ENCODE measurements around the gene STPG1.
A peak's percentile ranks its signal among the peaks of the same experiment; 100 is the strongest.

STPG1 gene

GRCh38 chr1:24411963-24412362 is 1.6 kb downstream of the STPG1 start:
- H4K91ac ChIP-seq (ENCODE audit: low read length) = no peak overlapping the region

GRCh38 chr1:24410750-24411149 is 2.8 kb downstream of the STPG1 start:
- WGBS = 91% methylated on average over 5 of the region's 7 CpGs
- no peak overlapping the region for H3K4ac ChIP-seq (ENCODE audit: low read depth in 1 of 2, low read length in 2 of 2)
- no peak overlapping the region for H3K4me2 ChIP-seq (ENCODE audit: low read length, poor library complexity, severe bottlenecking)
- H3K18ac ChIP-seq (ENCODE audit: low read depth in 1 of 2, low read length in 2 of 2) = no peak overlapping the region
- no peak for DNase-seq
- peaks cover 7% of the 10 kb centered on the region for H3K4me1 ChIP-seq (ENCODE audit: control insufficient read depth, insufficient read depth, low read depth, low read length)
- peak overlapping the region in 1 of 2 experiments; percentile 72 for H2BK12ac ChIP-seq (ENCODE audit: low read length in 2 of 2)
- H3K14ac ChIP-seq (ENCODE audit: low read length in 2 of 2) = no peak overlapping the region
- no peak overlapping the region for H3K4me3 ChIP-seq (ENCODE audit: insufficient read depth in 1 of 2, low read depth in 1 of 2, low read length in 2 of 2)
- no peaks in the 10 kb centered on the region for H3K27me3 ChIP-seq (ENCODE audit: control insufficient read depth in 1 of 2, insufficient read depth in 1 of 2, low read length in 2 of 2)
- H2BK5ac ChIP-seq (ENCODE audit: low read depth, low read length, poor library complexity, severe bottlenecking) = no peak overlapping the region
- peaks cover 7% of the 10 kb centered on the region for H3K79me1 ChIP-seq (replicated peaks; ENCODE audit: low read length, poor library complexity, severe bottlenecking)
- no peaks in the 10 kb centered on the region for H3K36me3 ChIP-seq (ENCODE audit: control insufficient read depth in 1 of 2, insufficient read depth in 2 of 2, low read depth in 1 of 2, low read length in 2 of 2)
- H4K8ac ChIP-seq (ENCODE audit: low read length) = no peak overlapping the region
- H2AK5ac ChIP-seq (ENCODE audit: low read length, severe bottlenecking) = no peak overlapping the region
- H3K27ac ChIP-seq (ENCODE audit: low read length, poor library complexity, severe bottlenecking) = no peak overlapping the region
- H3K9ac ChIP-seq (ENCODE audit: low read length) = no peak overlapping the region
- peak overlapping the region; percentile 46 for H4K91ac ChIP-seq (ENCODE audit: low read length)
- H2BK15ac ChIP-seq (ENCODE audit: low read depth, poor library complexity, severe bottlenecking) = no peak overlapping the region
- no peak overlapping the region for H2BK120ac ChIP-seq (ENCODE audit: low read depth, low read length)
- H2AFZ ChIP-seq (ENCODE audit: low read depth, low read length) = no peak overlapping the region
- no peaks in the 10 kb centered on the region for H3K9me3 ChIP-seq (ENCODE audit: control insufficient read depth, low read length)
- no peak overlapping the region for H3K23ac ChIP-seq (ENCODE audit: low read length in 2 of 2)

More at GRCh38 chr1:24411963-24412362, 1.6 kb downstream of the STPG1 start:
- no peaks in the 10 kb centered on the region for H3K9me3 ChIP-seq (ENCODE audit: control insufficient read depth, low read length)
- H3K27ac ChIP-seq (ENCODE audit: low read length, poor library complexity, severe bottlenecking) = no peak overlapping the region
- no peak overlapping the region for H2BK120ac ChIP-seq (ENCODE audit: low read depth, low read length)
- no peak overlapping the region for H2BK5ac ChIP-seq (ENCODE audit: low read depth, low read length, poor library complexity, severe bottlenecking)
- H3K27me3 ChIP-seq (ENCODE audit: control insufficient read depth in 1 of 2, insufficient read depth in 1 of 2, low read length in 2 of 2) = no peaks in the 10 kb centered on the region
- H3K14ac ChIP-seq (ENCODE audit: low read length in 2 of 2) = no peak overlapping the region
- no peak overlapping the region for H3K4me3 ChIP-seq (ENCODE audit: insufficient read depth in 1 of 2, low read depth in 1 of 2, low read length in 2 of 2)
- no peak overlapping the region for H3K18ac ChIP-seq (ENCODE audit: low read depth in 1 of 2, low read length in 2 of 2)
- no peak overlapping the region for H2BK12ac ChIP-seq (ENCODE audit: low read length in 2 of 2)
- H3K36me3 ChIP-seq (ENCODE audit: control insufficient read depth in 1 of 2, insufficient read depth in 2 of 2, low read depth in 1 of 2, low read length in 2 of 2) = no peaks in the 10 kb centered on the region
- no peak overlapping the region for H2AK5ac ChIP-seq (ENCODE audit: low read length, severe bottlenecking)
- H3K4me1 ChIP-seq (ENCODE audit: control insufficient read depth, insufficient read depth, low read depth, low read length) = peaks cover 15% of the 10 kb centered on the region
- peaks cover 8% of the 10 kb centered on the region for H3K79me1 ChIP-seq (replicated peaks; ENCODE audit: low read length, poor library complexity, severe bottlenecking)
- no peak overlapping the region for H3K23ac ChIP-seq (ENCODE audit: low read length in 2 of 2)
- no peak overlapping the region for H3K9ac ChIP-seq (ENCODE audit: low read length)
- H3K4me2 ChIP-seq (ENCODE audit: low read length, poor library complexity, severe bottlenecking) = peak overlapping the region; percentile 40
- H2AFZ ChIP-seq (ENCODE audit: low read depth, low read length) = no peak overlapping the region
- H2BK15ac ChIP-seq (ENCODE audit: low read depth, poor library complexity, severe bottlenecking) = no peak overlapping the region
- H4K8ac ChIP-seq (ENCODE audit: low read length) = peak overlapping the region; percentile 35
- DNase-seq = peak; percentile 32
- H3K4ac ChIP-seq (ENCODE audit: low read depth in 1 of 2, low read length in 2 of 2) = no peak overlapping the region
- WGBS = 64% methylated on average over 5 of the region's 6 CpGs

DNA sequence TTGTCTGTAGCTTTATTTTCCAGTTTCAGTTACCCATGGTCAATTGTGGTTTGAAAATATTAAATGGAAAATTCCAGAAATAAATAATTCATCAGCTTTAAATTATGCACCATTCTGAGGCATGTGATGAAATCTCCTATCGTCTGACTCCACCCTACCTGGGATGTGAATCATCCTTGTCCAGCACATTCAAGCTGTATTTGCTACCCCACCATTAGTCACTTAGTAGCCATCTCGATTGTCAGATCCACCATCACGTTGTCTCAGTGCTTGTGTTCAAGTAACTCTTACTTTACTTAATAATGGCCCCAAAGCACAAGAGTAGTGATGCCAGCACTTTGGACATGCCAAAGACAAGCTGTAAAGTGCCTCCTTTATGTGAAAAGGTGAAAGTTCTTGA is 4.0 kb downstream of the STPG1 start:
- Histone ChIP-seq H2BK12ac (ENCODE audit: low read length in 2 of 2) (no peak overlapping the region), H2BK120ac (ENCODE audit: low read depth, low read length) (no peak overlapping the region), H3K4ac (ENCODE audit: low read depth in 1 of 2, low read length in 2 of 2) (no peak overlapping the region), H2AK5ac (ENCODE audit: low read length, severe bottlenecking) (no peak overlapping the region), H3K27me3 (ENCODE audit: control insufficient read depth in 1 of 2, insufficient read depth in 1 of 2, low read length in 2 of 2) (no peaks in the 10 kb centered on the region), H2AFZ (ENCODE audit: low read depth, low read length) (no peak overlapping the region), H3K14ac (ENCODE audit: low read length in 2 of 2) (no peak overlapping the region), H2BK15ac (ENCODE audit: low read depth, poor library complexity, severe bottlenecking) (no peak overlapping the region), H3K18ac (ENCODE audit: low read depth in 1 of 2, low read length in 2 of 2) (no peak overlapping the region), H2BK5ac (ENCODE audit: low read depth, low read length, poor library complexity, severe bottlenecking) (no peak overlapping the region), H3K4me2 (ENCODE audit: low read length, poor library complexity, severe bottlenecking) (no peak overlapping the region), H3K4me1 (ENCODE audit: control insufficient read depth, insufficient read depth, low read depth, low read length) (peaks cover 6% of the 10 kb centered on the region), H3K23ac (ENCODE audit: low read length in 2 of 2) (no peak overlapping the region), H4K91ac (ENCODE audit: low read length) (no peak overlapping the region), H3K4me3 (ENCODE audit: insufficient read depth in 1 of 2, low read depth in 1 of 2, low read length in 2 of 2) (no peak overlapping the region), H3K79me1 (replicated peaks; ENCODE audit: low read length, poor library complexity, severe bottlenecking) (peaks cover 7% of the 10 kb centered on the region), H3K9me3 (ENCODE audit: control insufficient read depth, low read length) (no peaks in the 10 kb centered on the region), H4K8ac (ENCODE audit: low read length) (no peak overlapping the region), H3K27ac (ENCODE audit: low read length, poor library complexity, severe bottlenecking) (no peak overlapping the region), H3K36me3 (ENCODE audit: control insufficient read depth in 1 of 2, insufficient read depth in 2 of 2, low read depth in 1 of 2, low read length in 2 of 2) (no peaks in the 10 kb centered on the region), H3K9ac (ENCODE audit: low read length) (no peak overlapping the region)
- peak; percentile 41 for DNase-seq
- 15% methylated on average over 3 of the region's 3 CpGs for WGBS

DNA sequence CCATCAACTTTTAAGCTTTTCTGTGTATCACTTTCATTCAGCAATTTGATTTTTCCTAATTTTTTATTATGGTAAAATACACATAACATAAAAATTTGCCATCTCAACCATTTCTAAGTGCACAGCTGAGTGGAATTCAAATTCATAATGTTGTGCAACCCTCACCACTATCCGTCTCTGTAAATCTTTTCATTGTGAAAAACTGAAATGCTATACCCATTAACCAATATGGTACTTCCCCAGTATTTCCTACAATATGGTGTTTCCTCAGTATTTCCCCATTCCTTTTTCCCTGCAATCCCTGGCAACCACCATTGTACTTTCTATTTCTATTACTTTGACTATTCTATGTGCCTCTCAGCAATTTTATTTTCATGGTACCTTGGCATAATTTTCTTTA is 6.8 kb downstream of the STPG1 start:
- no peak overlapping the region for H2AFZ ChIP-seq (ENCODE audit: low read depth, low read length)
- H3K4me3 ChIP-seq (ENCODE audit: insufficient read depth in 1 of 2, low read depth in 1 of 2, low read length in 2 of 2) = no peak overlapping the region
- H3K14ac ChIP-seq (ENCODE audit: low read length in 2 of 2) = no peak overlapping the region
- no peak overlapping the region for H2BK15ac ChIP-seq (ENCODE audit: low read depth, poor library complexity, severe bottlenecking)
- WGBS = 97% methylated on average over 1 of the region's 1 CpG
- H3K27ac ChIP-seq (ENCODE audit: low read length, poor library complexity, severe bottlenecking) = no peak overlapping the region
- no peak overlapping the region for H3K23ac ChIP-seq (ENCODE audit: low read length in 2 of 2)
- DNase-seq = no peak
- H4K91ac ChIP-seq (ENCODE audit: low read length) = no peak overlapping the region
- no peak overlapping the region for H3K4me2 ChIP-seq (ENCODE audit: low read length, poor library complexity, severe bottlenecking)
- H2BK12ac ChIP-seq (ENCODE audit: low read length in 2 of 2) = no peak overlapping the region
- H3K4ac ChIP-seq (ENCODE audit: low read depth in 1 of 2, low read length in 2 of 2) = no peak overlapping the region
- no peaks in the 10 kb centered on the region for H3K27me3 ChIP-seq (ENCODE audit: control insufficient read depth in 1 of 2, insufficient read depth in 1 of 2, low read length in 2 of 2)
- H3K9ac ChIP-seq (ENCODE audit: low read length) = no peak overlapping the region
- no peak overlapping the region for H2BK120ac ChIP-seq (ENCODE audit: low read depth, low read length)
- no peak overlapping the region for H3K18ac ChIP-seq (ENCODE audit: low read depth in 1 of 2, low read length in 2 of 2)
- H3K79me1 ChIP-seq (replicated peaks; ENCODE audit: low read length, poor library complexity, severe bottlenecking) = peaks cover 3% of the 10 kb centered on the region
- H4K8ac ChIP-seq (ENCODE audit: low read length) = no peak overlapping the region
- no peaks in the 10 kb centered on the region for H3K4me1 ChIP-seq (ENCODE audit: control insufficient read depth, insufficient read depth, low read depth, low read length)
- H3K9me3 ChIP-seq (ENCODE audit: control insufficient read depth, low read length) = no peaks in the 10 kb centered on the region
- no peak overlapping the region for H2BK5ac ChIP-seq (ENCODE audit: low read depth, low read length, poor library complexity, severe bottlenecking)
- H2AK5ac ChIP-seq (ENCODE audit: low read length, severe bottlenecking) = no peak overlapping the region
- no peaks in the 10 kb centered on the region for H3K36me3 ChIP-seq (ENCODE audit: control insufficient read depth in 1 of 2, insufficient read depth in 2 of 2, low read depth in 1 of 2, low read length in 2 of 2)
